ENCODE measurements around the gene ADCK1.

DNA sequence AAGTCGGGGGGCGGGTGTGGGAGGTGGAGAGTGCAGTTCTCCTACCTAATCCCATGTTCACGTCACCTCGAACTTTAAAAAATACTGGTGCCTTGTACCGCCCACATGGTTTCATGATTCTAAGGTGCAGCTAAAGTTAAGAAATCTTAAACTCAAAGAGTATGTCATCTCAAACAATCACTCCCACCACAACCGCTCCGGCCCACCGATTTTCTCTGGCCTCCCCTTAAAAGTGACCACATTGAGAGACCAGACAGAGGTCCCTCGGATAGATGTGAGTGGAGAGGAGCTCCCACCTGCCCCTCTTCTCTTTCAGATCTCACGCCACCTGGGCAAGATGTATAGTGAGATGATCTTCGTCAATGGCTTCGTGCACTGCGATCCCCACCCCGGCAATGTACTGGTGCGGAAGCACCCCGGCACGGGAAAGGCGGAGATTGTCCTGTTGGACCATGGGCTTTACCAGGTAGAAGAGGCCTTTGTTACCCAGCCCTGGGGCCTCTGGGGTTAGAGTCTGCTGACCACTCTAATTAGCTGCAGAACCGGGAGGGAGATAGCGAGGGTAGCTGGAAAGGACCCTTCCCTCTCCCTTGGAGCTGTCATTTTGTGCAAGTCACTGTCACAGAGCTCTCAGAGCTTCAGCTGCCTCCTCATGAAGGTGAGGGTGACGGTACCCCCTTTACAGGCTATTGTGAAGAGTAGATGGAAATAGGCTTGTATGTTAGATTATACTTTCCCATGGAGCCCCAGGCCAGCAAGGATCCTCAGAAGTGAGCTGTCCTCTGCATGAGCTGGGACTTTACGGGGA is 124.4 kb downstream of the ADCK1 start:
- TF ChIP-seq, protein P1, sequence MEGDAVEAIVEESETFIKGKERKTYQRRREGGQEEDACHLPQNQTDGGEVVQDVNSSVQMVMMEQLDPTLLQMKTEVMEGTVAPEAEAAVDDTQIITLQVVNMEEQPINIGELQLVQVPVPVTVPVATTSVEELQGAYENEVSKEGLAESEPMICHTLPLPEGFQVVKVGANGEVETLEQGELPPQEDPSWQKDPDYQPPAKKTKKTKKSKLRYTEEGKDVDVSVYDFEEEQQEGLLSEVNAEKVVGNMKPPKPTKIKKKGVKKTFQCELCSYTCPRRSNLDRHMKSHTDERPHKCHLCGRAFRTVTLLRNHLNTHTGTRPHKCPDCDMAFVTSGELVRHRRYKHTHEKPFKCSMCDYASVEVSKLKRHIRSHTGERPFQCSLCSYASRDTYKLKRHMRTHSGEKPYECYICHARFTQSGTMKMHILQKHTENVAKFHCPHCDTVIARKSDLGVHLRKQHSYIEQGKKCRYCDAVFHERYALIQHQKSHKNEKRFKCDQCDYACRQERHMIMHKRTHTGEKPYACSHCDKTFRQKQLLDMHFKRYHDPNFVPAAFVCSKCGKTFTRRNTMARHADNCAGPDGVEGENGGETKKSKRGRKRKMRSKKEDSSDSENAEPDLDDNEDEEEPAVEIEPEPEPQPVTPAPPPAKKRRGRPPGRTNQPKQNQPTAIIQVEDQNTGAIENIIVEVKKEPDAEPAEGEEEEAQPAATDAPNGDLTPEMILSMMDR (IDR thresholded peaks at IDR 0.05), result no peak
- TF ChIP-seq EHMT2 (IDR thresholded peaks at IDR 0.05; ENCODE audit: low read depth), result no peak
